ENCODE measurements around the gene TMEM217. TPM values are rescaled to one million over a fixed set of nuclear protein-coding genes. Genes with fewer than 3 reads are reported as not detected.

Gene TMEM217
- total RNA-seq, 1 donor = 3.3 TPM

GRCh38 chr6:37172912-37173492 lies 84.9 kb downstream of the TMEM217 start:
- Histone ChIP-seq H3K4me3 (ENCODE audit: insufficient read depth, low read length) (no peak overlapping the region), H3K27ac (ENCODE audit: low read depth, low read length) (peak overlapping the region; percentile 7), H3K79me2 (ENCODE audit: insufficient read depth, low read length) (peaks cover 22% of the 10 kb centered on the region), H2AFZ (ENCODE audit: low read length) (no peak overlapping the region), H3K36me3 (ENCODE audit: insufficient read depth, low read length) (peaks cover 36% of the 10 kb centered on the region), H3K4me2 (ENCODE audit: insufficient read depth, low read length) (no peak overlapping the region), H4K20me1 (ENCODE audit: insufficient read depth, low read length) (peaks cover 21% of the 10 kb centered on the region), H3K9me3 (ENCODE audit: low read depth, low read length) (no peaks in the 10 kb centered on the region), H3K27me3 (ENCODE audit: insufficient read depth, low read length) (no peaks in the 10 kb centered on the region), H3K4me1 (ENCODE audit: insufficient read depth, low read length) (peaks cover 25% of the 10 kb centered on the region)
- DNase-seq (ENCODE audit: insufficient read length, low spot score, missing footprints) = no peak
- no peak for TF ChIP-seq CTCF (IDR thresholded peaks at IDR 0.05; ENCODE audit: extremely low read depth, low read depth, low read length)

- Histone ChIP-seq H3K4me3 (ENCODE audit: insufficient read depth, low read length) (peak overlapping the region; percentile 91), H2AFZ (ENCODE audit: low read length) (peak overlapping the region; percentile 46), H3K4me2 (ENCODE audit: insufficient read depth, low read length) (peak overlapping the region; percentile 88)
Observed at GRCh38 chr6:37171970-37172812, 85.8 kb downstream of the TMEM217 start.

GRCh38 chr6:37171201-37171969 lies 86.6 kb downstream of the TMEM217 start:
- H3K4me2 ChIP-seq (ENCODE audit: insufficient read depth, low read length) = peak overlapping the region; percentile 88
- peak overlapping the region; percentile 47 for H2AFZ ChIP-seq (ENCODE audit: low read length)
- no peaks in the 10 kb centered on the region for H3K9me3 ChIP-seq (ENCODE audit: low read depth, low read length)
- H3K79me2 ChIP-seq (ENCODE audit: insufficient read depth, low read length) = peaks cover 22% of the 10 kb centered on the region
- peak; percentile 88 for DNase-seq (ENCODE audit: insufficient read length, low spot score, missing footprints)
- H3K27ac ChIP-seq (ENCODE audit: low read depth, low read length) = peak overlapping the region; percentile 87
- TF ChIP-seq CTCF (IDR thresholded peaks at IDR 0.05; ENCODE audit: extremely low read depth, low read depth, low read length) = no peak
- peak overlapping the region; percentile 91 for H3K4me3 ChIP-seq (ENCODE audit: insufficient read depth, low read length)
- peaks cover 21% of the 10 kb centered on the region for H4K20me1 ChIP-seq (ENCODE audit: insufficient read depth, low read length)
- H3K4me1 ChIP-seq (ENCODE audit: insufficient read depth, low read length) = peaks cover 25% of the 10 kb centered on the region
- H3K27me3 ChIP-seq (ENCODE audit: insufficient read depth, low read length) = no peaks in the 10 kb centered on the region
- H3K36me3 ChIP-seq (ENCODE audit: insufficient read depth, low read length) = peaks cover 36% of the 10 kb centered on the region

More at GRCh38 chr6:37171970-37172812, 85.8 kb downstream of the TMEM217 start:
- DNase-seq (ENCODE audit: insufficient read length, low spot score, missing footprints) = peak; percentile 96
- Histone ChIP-seq H3K4me1 (ENCODE audit: insufficient read depth, low read length) (peaks cover 25% of the 10 kb centered on the region), H3K9me3 (ENCODE audit: low read depth, low read length) (no peaks in the 10 kb centered on the region), H3K27me3 (ENCODE audit: insufficient read depth, low read length) (no peaks in the 10 kb centered on the region), H4K20me1 (ENCODE audit: insufficient read depth, low read length) (peaks cover 21% of the 10 kb centered on the region), H3K27ac (ENCODE audit: low read depth, low read length) (peak overlapping the region; percentile 87), H3K36me3 (ENCODE audit: insufficient read depth, low read length) (peaks cover 36% of the 10 kb centered on the region), H3K79me2 (ENCODE audit: insufficient read depth, low read length) (peaks cover 22% of the 10 kb centered on the region)
- TF ChIP-seq CTCF (IDR thresholded peaks at IDR 0.05; ENCODE audit: extremely low read depth, low read depth, low read length) = peak; percentile 96
